ENCODE data around the gene KAT7. TPM values are rescaled to one million over a fixed set of nuclear protein-coding genes. Genes with fewer than 3 reads are reported as not detected.

Gene KAT7
- total and polyA plus RNA-seq, 10 of the 15 experiments (the other 5 are each of a cell fraction or from before 2014, with no cell fraction given): 6.6 to 45.8 (median 26.3) TPM

- peaks cover 18% of the 10 kb centered on the region for H3K4me1 ChIP-seq (ENCODE audit: control insufficient read depth, insufficient read depth, low read length)
- no peaks in the 10 kb centered on the region for H4K20me1 ChIP-seq (ENCODE audit: control insufficient read depth, insufficient read depth)
- SMC1A ChIA-PET (ENCODE audit: uncharacterized antibody, unreplicated experiment): interaction anchor here (0.6 to 12.5 kb wide), 7 partner anchors 9 to 50 kb away, joined by 3 to 86 read pairs (median 4); no protein-coding TSS in a partner anchor
- peaks cover 11% of the 10 kb centered on the region for H3K79me2 ChIP-seq (ENCODE audit: control insufficient read depth, insufficient read depth, low read length)
- no peak overlapping the region for H3K4me2 ChIP-seq (ENCODE audit: control insufficient read depth, insufficient read depth)
- DNase-seq (ENCODE audit: low read depth, low spot score) (no peak), FAIRE-seq (no peak), ATAC-seq (no peak)
- WGBS (ENCODE audit: insufficient coverage, insufficient replicate concordance, low lambda C conversion rate, missing lambda C conversion rate): 83% methylated on average over 8 of the region's 9 CpGs
- BruUV-seq (replicated peaks): no TSS peak
- no peak overlapping the region for H2AFZ ChIP-seq (ENCODE audit: control insufficient read depth, low read depth, low read length)
- no peak overlapping the region for H3K4me3 ChIP-seq
- H3K27ac ChIP-seq (ENCODE audit: control insufficient read depth, insufficient read depth): no peak overlapping the region
- peaks cover 0 to 6% of the 10 kb centered on the region in 2 experiments; a peak in 1 of 4 replicates for H3K36me3 ChIP-seq (ENCODE audit: control insufficient read depth in 2 of 2, insufficient read depth in 2 of 2, low read length in 1 of 2)
- in situ Hi-C loops (cut with MboI): no loop called here
- TF ChIP-seq SUZ12 (IDR thresholded peaks at IDR 0.05; ENCODE audit: unreplicated experiment): no peak
- no peak for TF ChIP-seq FOS (IDR thresholded peaks at IDR 0.05; ENCODE audit: borderline replicate concordance, extremely low read depth, insufficient read length)
- TF ChIP-seq ZNF274 (IDR thresholded peaks at IDR 0.05; ENCODE audit: insufficient read depth, insufficient read length): no peak
- no peak for TF ChIP-seq RB1 (IDR thresholded peaks at IDR 0.05; ENCODE audit: borderline replicate concordance)
- TF ChIP-seq JUND (IDR thresholded peaks at IDR 0.05; ENCODE audit: low read depth, low read length): no peak
- no peak for TF ChIP-seq CBX5 (IDR thresholded peaks at IDR 0.05; ENCODE audit: low read depth)
- TF ChIP-seq TBL1XR1 (IDR thresholded peaks at IDR 0.05; ENCODE audit: low read depth, low read length): no peak
- no peak for TF ChIP-seq CBX3 (IDR thresholded peaks at IDR 0.05; ENCODE audit: borderline replicate concordance, low read depth)
- TF ChIP-seq, protein P1, sequence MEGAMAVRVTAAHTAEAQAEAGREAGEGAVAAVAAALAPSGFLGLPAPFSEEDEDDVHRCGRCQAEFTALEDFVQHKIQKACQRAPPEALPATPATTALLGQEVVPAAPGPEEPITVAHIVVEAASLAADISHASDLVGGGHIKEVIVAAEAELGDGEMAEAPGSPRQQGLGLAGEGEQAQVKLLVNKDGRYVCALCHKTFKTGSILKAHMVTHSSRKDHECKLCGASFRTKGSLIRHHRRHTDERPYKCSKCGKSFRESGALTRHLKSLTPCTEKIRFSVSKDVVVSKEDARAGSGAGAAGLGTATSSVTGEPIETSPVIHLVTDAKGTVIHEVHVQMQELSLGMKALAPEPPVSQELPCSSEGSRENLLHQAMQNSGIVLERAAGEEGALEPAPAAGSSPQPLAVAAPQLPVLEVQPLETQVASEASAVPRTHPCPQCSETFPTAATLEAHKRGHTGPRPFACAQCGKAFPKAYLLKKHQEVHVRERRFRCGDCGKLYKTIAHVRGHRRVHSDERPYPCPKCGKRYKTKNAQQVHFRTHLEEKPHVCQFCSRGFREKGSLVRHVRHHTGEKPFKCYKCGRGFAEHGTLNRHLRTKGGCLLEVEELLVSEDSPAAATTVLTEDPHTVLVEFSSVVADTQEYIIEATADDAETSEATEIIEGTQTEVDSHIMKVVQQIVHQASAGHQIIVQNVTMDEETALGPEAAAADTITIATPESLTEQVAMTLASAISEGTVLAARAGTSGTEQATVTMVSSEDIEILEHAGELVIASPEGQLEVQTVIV (IDR thresholded peaks at IDR 0.05; ENCODE audit: borderline replicate concordance, partially characterized antibody): no peak
- TF ChIP-seq CBFB (IDR thresholded peaks at IDR 0.05; ENCODE audit: low read depth): no peak
- TF ChIP-seq NR2C2 (IDR thresholded peaks at IDR 0.05; ENCODE audit: borderline replicate concordance, control insufficient read depth, insufficient read length, low read depth): no peak
- no peak for TF ChIP-seq DPF2 (IDR thresholded peaks at IDR 0.05)
- intact Hi-C loops (cut with micrococcal nuclease; ENCODE audit: unreplicated experiment): no loop called here
- no peaks in the 10 kb centered on the region for H3K27me3 ChIP-seq (replicated peaks in 1 of 2; ENCODE audit: control insufficient read depth in 2 of 2, insufficient read depth in 2 of 2, low read length in 1 of 2)
- no peaks in the 10 kb centered on the region for H3K9me3 ChIP-seq (replicated peaks; ENCODE audit: control insufficient read depth, insufficient read depth, low read length)
- RAD21 ChIA-PET (ENCODE audit: unreplicated experiment): interaction anchor here (1.5 kb wide), 1 partner anchor 8 kb away, joined by 6 read pairs; the partner anchor contains the start of gene FAM117A
- POLR2A ChIA-PET: interaction anchor here (0.6 to 1.6 kb wide), 5 partner anchors 8 to 1219 kb away, joined by 3 to 5 read pairs (median 4); no protein-coding TSS in a partner anchor
- no peak overlapping the region for H3K9ac ChIP-seq (ENCODE audit: control insufficient read depth, insufficient read depth, low read length)
- CTCF ChIA-PET: interaction anchor here (0.7 to 1.5 kb wide), 5 partner anchors 8 to 242 kb away, joined by 3 to 5 read pairs (median 4); no protein-coding TSS in a partner anchor
Observed at GRCh38 chr17:49756323-49757150, 31.9 kb upstream of the KAT7 start.

Measured in GM12878 (cell line).